Right lobe of liver (tissue), 4 donors: ENCODE results near the gene CLSTN1.

Experiments
- CTCF ChIP-seq, 4 donors: fragments of 200-600 bp in 3 of 4; fragments of 450-650 bp in 1 of 4; IDR thresholded peaks; one replicate each; pipeline versions ENCODE4 v1.5.1 to v1.8.0; 2016 to 2022; ENCODE audit warnings: antibody characterized with exemption in 4 of 4, mild to moderate bottlenecking in 2 of 4
- POLR2A ChIP-seq: fragments of 450-650 bp; IDR thresholded peaks from one replicate; pipeline ENCODE4 v1.6.1; 2017; ENCODE audit warnings: antibody characterized with exemption, mild to moderate bottlenecking
- donor health status: DM: no; HTN: no; CAD: no.
- donor health status: DM: no; HTN: no; CAD: no.
- donor health status: DM: no; HTN: yes; CAD: no.

GRCh38 chr1:9826087-9826486 lies 2.3 kb upstream of the CLSTN1 start:
- TF ChIP-seq CTCF (IDR thresholded peaks at IDR 0.05) (no peak), POLR2A (no peak)
